ES-I3 (cell line): ENCODE results near the gene BLOC1S2.
"Not testable (repeated sequence)": the region's sequence is repeated elsewhere in the genome, so short reads cannot be mapped to it uniquely, and the experiment has no call there.

Experiments used
- H3K36me3 ChIP-seq: 2 replicates; pipeline ENCODE4 v1.6.1; 2013; ENCODE audit warnings: mild to moderate bottlenecking, low read length, control low read depth, moderate library complexity; ENCODE audit not compliant: insufficient read depth
- H3K4me1 ChIP-seq: 2 replicates; pipeline ENCODE4 v1.6.1; 2013; ENCODE audit warnings: mild to moderate bottlenecking, control low read depth, low read length; ENCODE audit not compliant: insufficient read depth
- H3K9ac ChIP-seq: 2 replicates; pipeline ENCODE4 v1.6.1; 2013; ENCODE audit warnings: low read depth, mild to moderate bottlenecking, low read length, moderate library complexity
- H3K9me3 ChIP-seq: 2 replicates; pipeline ENCODE4 v1.6.1; 2013; ENCODE audit warnings: mild to moderate bottlenecking, low read length, moderate library complexity; ENCODE audit not compliant: control insufficient read depth, insufficient read depth

Gene BLOC1S2

DNA sequence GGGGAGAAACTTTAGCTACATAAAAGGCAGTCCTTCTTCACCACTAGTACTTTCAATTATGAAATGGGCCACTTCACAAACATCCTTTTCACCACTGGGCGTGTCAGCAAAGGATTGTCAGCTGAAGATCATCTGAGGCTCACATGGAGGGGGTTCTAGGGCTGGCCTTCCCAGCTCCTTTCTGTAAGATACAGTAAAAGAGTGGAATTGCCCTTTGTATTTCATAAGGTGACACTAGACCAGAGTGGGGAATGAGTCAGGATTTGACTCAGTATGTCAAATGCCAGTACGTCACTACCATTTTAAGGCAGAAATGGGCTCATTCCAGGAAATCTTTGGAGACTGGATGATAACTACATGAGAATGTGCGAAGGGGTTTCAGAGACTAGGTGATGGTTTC is 21.2 kb upstream of the BLOC1S2 start:
- H3K4me1 ChIP-seq: no peaks in the 10 kb centered on the region
- no peak overlapping the region for H3K9ac ChIP-seq
- H3K36me3 ChIP-seq: no peaks in the 10 kb centered on the region
- no peaks in the 10 kb centered on the region for H3K9me3 ChIP-seq

DNA sequence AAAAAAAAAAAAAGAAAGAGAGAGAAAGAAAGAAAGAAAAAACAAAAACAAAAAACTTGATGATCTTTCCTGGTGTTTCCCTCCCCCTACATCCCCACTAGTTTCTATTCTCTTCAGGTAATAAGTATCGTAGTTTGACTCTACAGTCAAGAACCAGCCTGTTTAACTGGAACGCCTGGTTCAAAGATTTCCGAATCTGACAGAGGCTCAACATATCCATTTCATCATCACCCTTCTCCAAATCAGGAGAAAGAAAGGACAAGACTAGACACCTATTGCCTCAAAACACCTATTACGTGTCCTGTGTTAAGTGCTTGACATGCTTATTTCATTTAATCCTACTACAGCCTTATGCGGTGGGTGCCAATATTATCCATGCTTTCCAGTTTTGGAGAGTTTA is 20.4 kb upstream of the BLOC1S2 start:
- H3K9me3 ChIP-seq: no peaks in the 10 kb centered on the region
- no peaks in the 10 kb centered on the region for H3K4me1 ChIP-seq
- H3K36me3 ChIP-seq: no peaks in the 10 kb centered on the region
- H3K9ac ChIP-seq: no peak overlapping the region

DNA sequence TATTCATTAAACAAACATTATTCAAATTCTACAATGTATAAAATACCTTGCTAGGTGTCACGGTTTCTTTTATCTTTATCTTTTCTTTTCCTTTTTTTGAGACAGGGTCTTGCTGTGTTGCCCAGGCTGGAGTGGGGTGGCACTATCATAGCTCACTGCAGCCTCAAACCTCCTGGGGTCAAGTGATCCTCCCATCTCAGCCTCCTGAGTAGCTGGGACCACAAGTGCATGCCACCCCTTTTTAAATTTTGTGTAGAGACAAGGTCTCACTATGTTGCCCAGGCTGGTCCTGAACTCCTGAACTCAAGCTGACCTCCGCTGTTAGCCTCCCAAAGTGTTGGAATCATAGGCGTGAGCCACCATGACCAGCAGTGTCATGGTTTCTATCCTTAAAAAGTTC is 17.9 kb upstream of the BLOC1S2 start:
- H3K9me3 ChIP-seq: peaks cover 3% of the 10 kb centered on the region

DNA sequence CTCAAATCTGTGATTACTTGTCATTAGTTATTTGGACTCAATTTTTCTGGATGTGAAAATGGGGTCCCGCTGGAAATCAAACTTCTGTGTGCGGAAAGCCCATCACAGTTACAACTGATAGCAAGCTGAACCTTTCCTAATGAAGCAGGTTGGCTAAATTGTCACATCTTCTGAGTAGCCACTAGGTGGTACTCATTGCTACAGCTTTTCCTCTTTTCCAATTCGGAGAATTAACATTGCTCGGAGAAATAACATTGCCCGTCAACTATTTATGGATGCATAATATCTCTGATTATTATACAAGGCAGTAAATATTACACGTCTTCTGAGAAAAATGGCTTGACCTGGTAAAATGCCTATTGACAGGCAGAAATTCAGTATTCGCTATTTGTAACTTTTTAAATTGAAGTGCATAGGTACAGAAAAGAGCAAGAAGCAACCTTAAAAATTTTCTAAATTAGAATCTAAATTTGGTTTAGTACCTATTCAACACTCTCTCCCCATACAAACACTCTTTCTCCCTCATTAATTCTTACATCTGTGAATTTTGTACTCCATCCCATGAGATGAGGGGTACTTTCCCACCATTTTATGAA is 17.3 kb upstream of the BLOC1S2 start:
- Histone ChIP-seq H3K9ac (no peak overlapping the region), H3K36me3 (no peaks in the 10 kb centered on the region), H3K9me3 (peaks cover 3% of the 10 kb centered on the region), H3K4me1 (no peaks in the 10 kb centered on the region)

More for the DNA sequence above, 17.9 kb upstream of the BLOC1S2 start:
- Histone ChIP-seq H3K9ac (no peak overlapping the region), H3K4me1 (no peaks in the 10 kb centered on the region), H3K36me3 (no peaks in the 10 kb centered on the region)

DNA sequence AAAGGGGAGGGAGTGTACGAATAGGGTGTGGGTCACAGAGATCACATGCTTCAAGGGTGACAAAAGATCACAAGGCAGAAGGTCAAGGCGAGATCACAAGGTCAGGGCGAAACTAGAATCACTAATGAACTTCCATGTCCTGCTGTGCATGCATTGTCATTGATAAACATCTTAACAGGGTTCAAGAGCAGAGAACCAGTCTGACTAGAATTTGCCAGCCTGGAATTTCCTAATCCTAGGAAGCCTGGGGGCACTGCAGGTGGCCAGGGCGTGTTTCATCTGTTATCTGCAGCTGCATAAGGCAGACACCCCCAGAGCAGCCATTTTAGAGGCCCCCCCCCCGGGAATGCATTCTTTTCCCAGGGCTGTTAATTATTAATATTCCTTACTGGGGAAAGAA is 14.6 kb upstream of the BLOC1S2 start:
- not testable (repeated sequence) for H3K36me3 ChIP-seq, H3K9ac ChIP-seq, H3K9me3 ChIP-seq, H3K4me1 ChIP-seq

DNA sequence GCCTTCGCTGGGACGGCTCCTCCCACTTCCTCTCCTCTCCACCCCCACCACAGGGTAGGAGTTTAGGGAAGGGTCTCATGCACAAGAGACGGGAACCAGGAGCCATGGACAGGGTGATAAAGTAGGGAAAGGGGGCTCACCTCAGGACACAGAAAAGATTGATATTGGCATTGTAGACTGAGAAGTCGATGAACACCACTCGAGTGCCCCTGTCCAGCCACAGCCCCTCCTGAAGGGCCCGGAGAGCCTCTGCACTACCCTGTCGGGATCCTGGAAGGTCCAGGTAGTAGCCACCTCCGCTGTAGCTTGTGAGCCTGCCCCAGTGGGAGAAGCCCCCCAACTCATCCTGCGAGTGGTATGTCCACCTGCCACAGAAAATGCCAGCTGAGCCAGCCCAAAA is 10.8 kb upstream of the BLOC1S2 start:
- no peaks in the 10 kb centered on the region for H3K4me1 ChIP-seq
- peaks cover 3% of the 10 kb centered on the region for H3K9me3 ChIP-seq

DNA sequence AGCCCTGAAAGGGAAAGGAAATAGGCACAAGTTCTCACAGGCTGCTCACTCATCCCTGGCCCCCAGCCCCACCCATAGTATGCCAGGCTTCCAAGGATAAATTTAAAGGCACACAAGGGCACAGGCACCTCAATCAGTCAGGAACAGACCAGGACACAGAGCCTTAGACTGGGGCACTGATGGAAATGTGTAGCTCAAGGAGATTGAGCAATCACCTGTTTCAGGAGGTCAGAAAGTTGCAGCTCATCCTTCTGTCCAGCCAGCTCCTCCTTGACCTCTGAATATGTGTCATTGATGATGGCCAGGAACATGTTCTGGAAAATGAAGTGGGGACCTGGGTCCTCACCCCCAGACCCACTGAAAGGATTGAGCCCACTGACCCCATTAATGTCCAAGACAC is 6.6 kb upstream of the BLOC1S2 start:
- H3K9ac ChIP-seq: no peak overlapping the region
- no peaks in the 10 kb centered on the region for H3K9me3 ChIP-seq
- no peaks in the 10 kb centered on the region for H3K4me1 ChIP-seq
- no peaks in the 10 kb centered on the region for H3K36me3 ChIP-seq

More for the DNA sequence above, 10.8 kb upstream of the BLOC1S2 start:
- H3K36me3 ChIP-seq: no peaks in the 10 kb centered on the region
- no peak overlapping the region for H3K9ac ChIP-seq

DNA sequence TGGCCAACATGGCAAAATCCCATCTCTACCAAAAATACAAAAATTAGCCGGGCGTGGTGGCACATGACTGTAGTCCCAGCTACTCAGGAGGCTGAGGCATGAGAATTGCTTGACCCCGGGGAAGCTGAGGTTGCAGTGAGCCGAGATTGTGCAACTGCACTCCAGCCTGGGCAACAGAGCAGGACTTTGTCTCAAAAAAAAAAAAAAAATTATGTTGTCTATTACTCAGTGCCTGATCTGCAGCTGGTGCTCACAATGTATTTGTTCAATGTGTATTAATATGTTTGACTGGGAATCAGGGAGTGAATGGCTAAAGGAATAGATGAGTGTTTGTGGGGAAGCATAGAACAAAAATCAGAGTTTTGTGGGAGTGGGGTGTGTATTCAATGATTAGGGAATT is 5.8 kb upstream of the BLOC1S2 start:
- not testable (repeated sequence) for H3K9ac ChIP-seq, H3K9me3 ChIP-seq, H3K36me3 ChIP-seq, H3K4me1 ChIP-seq

DNA sequence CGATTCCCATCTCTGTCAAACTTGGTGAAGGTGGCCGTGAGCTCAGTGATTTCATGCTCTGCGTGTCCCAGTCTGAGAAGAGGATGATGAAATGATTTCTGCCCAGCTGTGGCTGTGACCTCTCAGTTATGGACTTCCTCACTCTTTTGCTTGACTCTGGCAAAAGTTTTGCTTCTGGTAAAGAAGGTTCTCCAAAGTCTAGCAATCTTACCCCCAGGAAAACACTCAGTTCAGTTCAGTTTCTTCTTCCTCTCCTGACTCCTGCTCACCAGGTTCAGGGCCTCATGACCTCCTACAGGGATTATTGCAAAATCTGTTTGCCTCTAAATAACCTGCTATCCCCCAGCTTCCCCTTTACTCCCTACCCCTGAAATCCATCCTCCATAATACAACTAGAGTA is 4.9 kb upstream of the BLOC1S2 start:
- H3K4me1 ChIP-seq: 0 out of 2 replicates have a peak, but pooled peaks cover 5% of the 10 kb centered on the region
- no peaks in the 10 kb centered on the region for H3K9me3 ChIP-seq
- no peak overlapping the region for H3K9ac ChIP-seq
- H3K36me3 ChIP-seq: no peaks in the 10 kb centered on the region

DNA sequence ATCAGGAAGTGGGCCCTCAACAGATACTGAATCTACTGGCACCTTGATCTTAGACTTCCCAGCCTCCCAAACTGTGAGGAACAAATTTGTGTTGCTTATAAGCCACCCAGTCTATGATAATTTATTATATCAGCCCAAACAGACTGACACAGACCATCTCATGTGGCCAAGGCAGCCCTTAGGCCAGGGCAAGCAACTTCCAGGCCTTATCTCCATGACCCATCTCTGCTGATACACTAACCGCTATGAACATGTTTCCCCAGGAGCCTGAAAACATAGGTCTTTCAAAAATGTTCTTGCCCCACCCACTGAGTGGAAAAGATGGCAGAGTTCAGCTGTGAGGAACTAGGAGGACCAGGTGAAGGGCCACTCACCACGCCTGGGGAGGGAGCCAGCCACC is 3.2 kb upstream of the BLOC1S2 start:
- H3K4me1 ChIP-seq: 0 out of 2 replicates have a peak, but pooled peaks cover 5% of the 10 kb centered on the region
- no peaks in the 10 kb centered on the region for H3K9me3 ChIP-seq
- H3K36me3 ChIP-seq: peaks cover 4% of the 10 kb centered on the region; the same call in 1 of the 2 replicates
- H3K9ac ChIP-seq: no peak overlapping the region

DNA sequence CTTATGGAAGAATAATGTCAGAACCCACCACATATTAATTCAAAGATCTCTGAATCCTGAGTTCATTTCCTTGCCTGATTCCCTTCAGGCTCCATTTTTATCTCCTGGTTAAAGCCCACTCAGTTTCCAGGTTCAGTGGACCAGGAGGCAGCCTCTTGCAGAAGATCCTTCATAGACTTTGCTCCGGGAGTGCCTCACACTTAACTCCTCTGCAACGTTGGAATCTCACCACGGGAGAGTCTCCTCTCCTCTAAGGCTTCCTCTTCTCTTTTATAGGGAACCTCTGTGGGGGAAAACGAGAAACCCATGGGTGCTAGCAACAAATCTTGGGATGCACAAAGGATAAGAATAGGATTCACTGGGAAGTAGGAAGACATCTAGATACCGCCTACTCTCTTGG is 1.7 kb upstream of the BLOC1S2 start:
- H3K4me1 ChIP-seq: 0 out of 2 replicates have a peak, but pooled peaks cover 5% of the 10 kb centered on the region
- H3K9ac ChIP-seq: no peak overlapping the region
- peaks cover 8% of the 10 kb centered on the region; the same call in 1 of the 2 replicates for H3K36me3 ChIP-seq
- no peaks in the 10 kb centered on the region for H3K9me3 ChIP-seq

DNA sequence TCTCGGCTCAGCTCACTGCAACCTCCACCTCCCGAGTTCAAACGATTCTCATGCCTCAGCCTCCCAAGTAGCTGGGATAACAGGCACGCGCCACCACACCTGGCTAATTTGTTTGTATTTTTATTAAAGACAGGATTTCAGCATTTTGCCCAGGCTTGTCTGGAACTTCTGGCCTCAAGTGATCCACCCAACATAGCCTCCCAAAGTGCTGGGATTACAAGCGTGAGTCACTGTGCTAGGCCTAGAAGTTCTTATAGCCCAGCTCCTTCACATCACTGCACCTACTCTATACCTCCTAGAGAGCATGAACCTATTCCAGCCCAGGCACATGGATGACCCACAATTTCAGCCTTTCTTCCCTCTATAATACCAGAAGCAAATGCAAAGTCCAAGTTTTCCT is 1.3 kb upstream of the BLOC1S2 start:
- Histone ChIP-seq H3K36me3 (peaks cover 8% of the 10 kb centered on the region; the same call in 1 of the 2 replicates), H3K9me3 (no peaks in the 10 kb centered on the region), H3K9ac (no peak overlapping the region), H3K4me1 (0 out of 2 replicates have a peak, but pooled peaks cover 5% of the 10 kb centered on the region)

DNA sequence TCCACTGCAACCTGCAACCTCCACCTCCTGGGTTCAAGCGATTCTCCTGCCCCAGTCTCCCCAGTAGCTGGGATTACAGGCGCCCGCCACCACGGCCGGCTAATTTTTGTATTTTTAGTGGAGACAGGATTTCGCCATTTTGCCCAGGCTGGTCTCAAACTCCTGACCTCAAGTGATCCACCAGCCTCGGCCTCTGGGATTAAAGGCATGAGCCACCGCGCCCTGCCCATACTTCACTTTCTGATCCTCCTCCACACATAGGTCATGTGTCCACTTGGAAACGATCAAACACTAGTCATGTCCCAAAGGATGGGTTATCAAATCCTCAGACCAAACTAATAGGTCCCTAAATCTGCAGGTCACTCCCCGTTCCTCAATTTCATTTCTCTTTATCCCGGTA is 1.2 kb downstream of the BLOC1S2 start:
- not testable (repeated sequence) for H3K4me1 ChIP-seq, H3K9me3 ChIP-seq
- H3K9ac ChIP-seq: peak overlapping the region; percentile 74
- peaks cover 14% of the 10 kb centered on the region for H3K36me3 ChIP-seq

DNA sequence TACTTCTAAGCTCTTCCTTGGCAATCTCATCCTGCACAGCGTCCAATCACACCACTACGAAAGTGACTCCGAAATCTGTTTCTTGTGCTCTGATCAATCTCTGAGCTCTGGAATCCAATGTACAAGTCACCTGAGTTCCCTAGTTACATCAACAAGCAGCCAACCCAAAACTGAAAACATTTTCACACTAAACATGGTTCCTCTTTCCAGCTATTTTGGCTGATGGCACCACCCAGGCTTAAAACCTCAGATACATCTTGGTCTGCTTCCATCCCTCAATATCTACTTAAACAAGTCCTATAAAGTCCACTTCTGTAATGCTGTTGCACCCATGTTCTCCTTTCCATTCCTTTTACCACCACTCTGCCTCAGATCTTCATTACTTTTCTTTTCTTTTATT is 3.6 kb downstream of the BLOC1S2 start:
- Histone ChIP-seq H3K9ac (no peak overlapping the region), H3K9me3 (no peaks in the 10 kb centered on the region), H3K36me3 (peaks cover 20% of the 10 kb centered on the region), H3K4me1 (0 out of 2 replicates have a peak, but pooled peaks cover 5% of the 10 kb centered on the region)

DNA sequence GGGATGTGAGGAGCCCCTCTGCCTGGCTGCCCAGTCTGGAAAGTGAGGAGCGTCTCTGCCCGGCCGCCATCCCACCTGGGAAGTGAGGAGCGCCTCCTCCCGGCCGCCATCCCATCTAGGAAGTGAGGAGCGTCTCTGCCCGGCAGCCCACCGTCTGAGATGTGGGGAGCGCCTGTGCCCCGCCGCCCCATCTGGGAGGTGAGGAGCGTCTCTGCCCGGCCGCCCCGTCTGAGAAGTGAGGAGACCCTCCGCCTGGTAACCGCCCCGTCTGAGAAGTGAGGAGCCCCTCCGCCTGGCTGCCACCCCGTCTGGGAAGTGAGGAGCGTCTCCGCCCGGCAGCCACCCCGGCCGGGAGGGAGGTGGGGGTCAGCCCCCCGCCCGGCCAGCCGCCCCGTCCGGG is 9.5 kb downstream of the BLOC1S2 start:
- not testable (repeated sequence) for H3K9me3 ChIP-seq, H3K4me1 ChIP-seq, H3K9ac ChIP-seq
- H3K36me3 ChIP-seq: peaks cover 20% of the 10 kb centered on the region
